Thyroid gland (tissue), 4 donors: ENCODE measurements around the gene WNT7B.

ENCODE experiments used
- POLR2A ChIP-seq, 2 donors: fragments of 450-650 bp; IDR thresholded peaks; one replicate each; pipeline ENCODE4 v1.6.1; 2017; ENCODE audit warnings: antibody characterized with exemption in 2 of 2, mild to moderate bottlenecking in 2 of 2, moderate library complexity in 1 of 2
- TF ChIP-seq, protein P1 (sequence below), 6 experiments: fragments of 200-600 bp in 3 of 6; fragments of 450-650 bp in 3 of 6; sonication (generic) in 3 of 6; IDR thresholded peaks; one replicate each; pipeline ENCODE4 v1.5.1; 2016 to 2019; ENCODE audit warnings: antibody characterized with exemption in 6 of 6, mild to moderate bottlenecking in 2 of 6, inconsistent platforms in 1 of 6, moderate library complexity in 1 of 6

DNA sequence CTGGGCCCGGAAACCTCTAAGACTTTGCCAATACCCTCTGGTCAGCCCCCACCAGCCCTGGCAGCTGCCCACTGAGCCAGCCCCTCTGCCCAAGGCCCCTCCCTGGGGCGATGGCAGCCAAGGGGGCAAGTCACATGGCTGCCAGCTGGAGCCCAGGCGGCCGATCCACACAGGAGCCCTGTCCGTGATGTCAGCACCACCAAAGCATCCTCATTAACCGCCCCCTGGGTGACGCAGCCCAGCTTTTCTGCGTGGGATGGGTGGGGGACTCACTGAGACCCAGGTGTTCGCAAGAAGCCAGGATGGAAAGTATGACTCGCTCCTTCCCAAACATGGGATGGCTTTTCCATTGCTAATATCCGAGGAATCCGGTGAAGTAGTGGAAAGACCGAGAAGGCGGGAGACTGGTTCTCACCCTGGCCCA lies 46.6 kb upstream of the WNT7B start:
- TF ChIP-seq, protein P1, sequence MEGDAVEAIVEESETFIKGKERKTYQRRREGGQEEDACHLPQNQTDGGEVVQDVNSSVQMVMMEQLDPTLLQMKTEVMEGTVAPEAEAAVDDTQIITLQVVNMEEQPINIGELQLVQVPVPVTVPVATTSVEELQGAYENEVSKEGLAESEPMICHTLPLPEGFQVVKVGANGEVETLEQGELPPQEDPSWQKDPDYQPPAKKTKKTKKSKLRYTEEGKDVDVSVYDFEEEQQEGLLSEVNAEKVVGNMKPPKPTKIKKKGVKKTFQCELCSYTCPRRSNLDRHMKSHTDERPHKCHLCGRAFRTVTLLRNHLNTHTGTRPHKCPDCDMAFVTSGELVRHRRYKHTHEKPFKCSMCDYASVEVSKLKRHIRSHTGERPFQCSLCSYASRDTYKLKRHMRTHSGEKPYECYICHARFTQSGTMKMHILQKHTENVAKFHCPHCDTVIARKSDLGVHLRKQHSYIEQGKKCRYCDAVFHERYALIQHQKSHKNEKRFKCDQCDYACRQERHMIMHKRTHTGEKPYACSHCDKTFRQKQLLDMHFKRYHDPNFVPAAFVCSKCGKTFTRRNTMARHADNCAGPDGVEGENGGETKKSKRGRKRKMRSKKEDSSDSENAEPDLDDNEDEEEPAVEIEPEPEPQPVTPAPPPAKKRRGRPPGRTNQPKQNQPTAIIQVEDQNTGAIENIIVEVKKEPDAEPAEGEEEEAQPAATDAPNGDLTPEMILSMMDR (IDR thresholded peaks at IDR 0.05), result no peak
- no peak for TF ChIP-seq POLR2A (IDR thresholded peaks at IDR 0.05)
